ENCODE data around the gene ATP8A1. TPM values are rescaled to one million over a fixed set of nuclear protein-coding genes. Genes with fewer than 3 reads are reported as not detected.

ATP8A1 gene
- total RNA-seq, 6 experiments from 2014 or later, result 1.0 to 3.4 (median 1.9) TPM

DNA sequence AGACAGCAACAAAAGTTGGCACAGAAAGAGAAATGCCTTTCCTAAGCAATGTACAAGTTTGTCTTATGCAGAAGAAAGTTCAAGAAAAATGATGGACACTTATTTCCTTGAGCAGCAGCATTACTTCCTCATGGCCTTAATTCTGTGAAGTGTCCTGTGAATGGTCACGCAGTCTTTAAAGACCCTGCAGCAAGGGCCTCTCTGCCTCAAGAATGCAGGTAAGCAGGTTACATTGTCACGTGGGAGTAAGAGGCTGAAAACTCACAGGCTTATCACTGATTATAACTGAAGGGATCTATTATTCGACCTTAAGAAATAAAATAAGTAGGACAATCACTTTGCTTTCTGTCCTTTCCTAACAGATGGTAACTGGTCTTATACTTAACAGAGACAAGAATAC is 109.1 kb downstream of the ATP8A1 start:
- ATAC-seq (no peak), DNase-seq (no peak)
- Histone ChIP-seq H3K27ac (no peak overlapping the region), H3K27me3 (no peaks in the 10 kb centered on the region), H3K36me3 (no peaks in the 10 kb centered on the region), H3K4me3 (no peak overlapping the region), H3K4me1 (no peaks in the 10 kb centered on the region), H3K9me3 (no peaks in the 10 kb centered on the region)
- no peak for TF ChIP-seq POLR2A (IDR thresholded peaks at IDR 0.05)
- TF ChIP-seq, protein P1, sequence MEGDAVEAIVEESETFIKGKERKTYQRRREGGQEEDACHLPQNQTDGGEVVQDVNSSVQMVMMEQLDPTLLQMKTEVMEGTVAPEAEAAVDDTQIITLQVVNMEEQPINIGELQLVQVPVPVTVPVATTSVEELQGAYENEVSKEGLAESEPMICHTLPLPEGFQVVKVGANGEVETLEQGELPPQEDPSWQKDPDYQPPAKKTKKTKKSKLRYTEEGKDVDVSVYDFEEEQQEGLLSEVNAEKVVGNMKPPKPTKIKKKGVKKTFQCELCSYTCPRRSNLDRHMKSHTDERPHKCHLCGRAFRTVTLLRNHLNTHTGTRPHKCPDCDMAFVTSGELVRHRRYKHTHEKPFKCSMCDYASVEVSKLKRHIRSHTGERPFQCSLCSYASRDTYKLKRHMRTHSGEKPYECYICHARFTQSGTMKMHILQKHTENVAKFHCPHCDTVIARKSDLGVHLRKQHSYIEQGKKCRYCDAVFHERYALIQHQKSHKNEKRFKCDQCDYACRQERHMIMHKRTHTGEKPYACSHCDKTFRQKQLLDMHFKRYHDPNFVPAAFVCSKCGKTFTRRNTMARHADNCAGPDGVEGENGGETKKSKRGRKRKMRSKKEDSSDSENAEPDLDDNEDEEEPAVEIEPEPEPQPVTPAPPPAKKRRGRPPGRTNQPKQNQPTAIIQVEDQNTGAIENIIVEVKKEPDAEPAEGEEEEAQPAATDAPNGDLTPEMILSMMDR (IDR thresholded peaks at IDR 0.05), result no peak
- 92% methylated on average over 3 of the region's 3 CpGs for WGBS (ENCODE audit: insufficient coverage, low coverage, low lambda C conversion rate, missing lambda C conversion rate)
- intact Hi-C loops (cut with DNase I), result no loop called here

DNA sequence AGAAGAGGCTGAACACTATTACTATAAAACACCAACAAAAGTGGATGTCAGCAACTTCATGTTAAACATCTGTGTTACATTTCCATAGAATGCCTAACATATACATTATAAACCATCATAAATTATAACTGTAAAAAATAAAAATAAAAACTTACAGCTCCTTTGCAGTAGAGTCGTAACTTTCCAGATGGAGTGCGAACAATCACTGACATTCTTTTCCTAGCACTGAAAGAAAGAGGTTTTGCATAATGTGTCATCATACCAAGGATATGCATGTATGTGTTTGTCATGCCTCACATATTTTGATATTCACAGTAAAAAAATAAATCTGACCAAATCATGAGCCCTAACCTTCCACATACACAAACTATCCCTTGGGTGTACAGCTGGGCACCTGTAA is 113.1 kb downstream of the ATP8A1 start:
- ATAC-seq (no peak), DNase-seq (no peak)
- Histone ChIP-seq H3K27me3 (no peaks in the 10 kb centered on the region), H3K4me1 (no peaks in the 10 kb centered on the region), H3K9me3 (no peaks in the 10 kb centered on the region), H3K4me3 (no peak overlapping the region), H3K27ac (no peak overlapping the region), H3K36me3 (no peaks in the 10 kb centered on the region)
- TF ChIP-seq, protein P1 (IDR thresholded peaks at IDR 0.05), result no peak
- TF ChIP-seq POLR2A (IDR thresholded peaks at IDR 0.05), result no peak
- intact Hi-C loops (cut with DNase I), result no loop called here
- 88% methylated on average over 2 of the region's 2 CpGs for WGBS (ENCODE audit: insufficient coverage, low coverage, low lambda C conversion rate, missing lambda C conversion rate)

DNA sequence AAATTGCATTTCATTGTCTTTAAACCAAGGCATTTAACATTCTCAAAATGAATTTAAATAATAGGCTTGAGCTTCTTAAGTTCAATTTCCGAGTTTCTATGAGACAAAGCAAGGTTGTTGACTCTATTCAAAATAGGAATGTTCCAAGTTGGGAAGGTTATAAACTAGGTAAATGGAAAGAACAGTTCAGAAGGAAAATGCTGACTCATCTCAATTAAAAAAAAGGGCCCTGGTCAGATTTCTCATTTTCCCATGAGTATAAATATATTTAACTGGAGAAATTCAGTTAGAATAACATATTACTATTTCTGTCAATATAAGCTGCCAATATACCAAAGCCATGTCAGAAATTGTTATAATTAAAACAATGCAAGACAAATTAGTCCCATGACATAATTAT is 113.8 kb downstream of the ATP8A1 start:
- no peak overlapping the region for H3K4me3 ChIP-seq
- H3K27me3 ChIP-seq, result no peaks in the 10 kb centered on the region
- no peaks in the 10 kb centered on the region for H3K36me3 ChIP-seq
- DNase-seq (no peak), ATAC-seq (no peak)
- WGBS (ENCODE audit: insufficient coverage, low coverage, low lambda C conversion rate, missing lambda C conversion rate), result 36% methylated on average over 1 of the region's 1 CpG
- no peak overlapping the region for H3K27ac ChIP-seq
- H3K9me3 ChIP-seq, result no peaks in the 10 kb centered on the region
- no peak for TF ChIP-seq POLR2A (IDR thresholded peaks at IDR 0.05)
- TF ChIP-seq, protein P1 (IDR thresholded peaks at IDR 0.05), result no peak
- intact Hi-C loops (cut with DNase I), result no loop called here
- no peaks in the 10 kb centered on the region for H3K4me1 ChIP-seq

DNA sequence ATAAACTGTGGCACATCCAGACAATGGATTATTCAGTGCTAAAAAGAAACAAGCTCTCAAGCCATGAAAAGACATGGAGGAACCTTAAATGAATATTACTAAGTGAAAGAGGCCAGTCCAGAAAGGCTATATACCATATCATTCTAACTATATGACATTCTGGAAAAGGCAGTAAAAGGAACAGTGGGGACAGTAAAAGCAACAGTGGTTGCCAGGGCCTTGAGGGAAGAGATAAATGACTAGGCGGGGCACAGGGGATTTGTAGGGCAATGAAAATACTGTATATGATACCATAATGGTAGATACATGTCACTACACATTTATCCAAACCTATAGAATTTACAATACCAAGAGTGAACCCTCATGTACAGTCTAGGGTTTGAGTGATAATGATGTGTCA is 115.3 kb downstream of the ATP8A1 start:
- DNase-seq, result no peak
- no peaks in the 10 kb centered on the region for H3K27me3 ChIP-seq
- no peaks in the 10 kb centered on the region for H3K9me3 ChIP-seq
- H3K4me1 ChIP-seq, result no peaks in the 10 kb centered on the region
- H3K27ac ChIP-seq, result no peak overlapping the region
- intact Hi-C loops (cut with DNase I), result no loop called here
- no peaks in the 10 kb centered on the region for H3K36me3 ChIP-seq
- no peak for ATAC-seq
- H3K4me3 ChIP-seq, result no peak overlapping the region
- WGBS (ENCODE audit: insufficient coverage, low coverage, low lambda C conversion rate, missing lambda C conversion rate), result 100% methylated on average over 1 of the region's 1 CpG
- TF ChIP-seq, protein P1 (IDR thresholded peaks at IDR 0.05), result no peak
- no peak for TF ChIP-seq POLR2A (IDR thresholded peaks at IDR 0.05)

DNA sequence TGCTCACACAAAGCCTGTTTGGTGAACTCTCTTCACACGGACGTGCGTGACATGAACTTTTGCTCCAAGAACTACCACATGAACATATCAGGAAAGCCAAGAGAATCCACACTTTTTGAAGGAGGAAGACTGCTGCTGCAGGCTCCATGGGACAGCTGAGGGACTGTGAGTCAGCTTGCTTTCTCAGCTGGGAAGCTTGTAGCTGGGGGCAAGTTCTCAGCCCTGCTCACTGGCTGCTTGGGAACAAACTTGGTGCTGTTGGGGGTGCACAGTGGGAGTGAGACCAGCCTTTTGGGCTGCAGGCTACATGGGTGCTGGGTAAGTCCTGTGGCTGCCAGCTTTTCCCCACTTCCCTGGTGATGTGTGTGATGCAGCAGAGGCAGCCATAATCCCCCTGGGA is 123.9 kb downstream of the ATP8A1 start:
- Histone ChIP-seq H3K27ac (no peak overlapping the region), H3K9me3 (no peaks in the 10 kb centered on the region), H3K4me1 (no peaks in the 10 kb centered on the region), H3K36me3 (no peaks in the 10 kb centered on the region), H3K4me3 (no peak overlapping the region), H3K27me3 (no peaks in the 10 kb centered on the region)
- 71% methylated on average over 3 of the region's 3 CpGs for WGBS (ENCODE audit: insufficient coverage, low coverage, low lambda C conversion rate, missing lambda C conversion rate)
- DNase-seq (no peak), ATAC-seq (no peak)
- no peak for TF ChIP-seq POLR2A (IDR thresholded peaks at IDR 0.05)
- TF ChIP-seq, protein P1 (IDR thresholded peaks at IDR 0.05), result no peak
- intact Hi-C loops (cut with DNase I), result no loop called here

Data from right lobe of liver (tissue), 6 donors.